Subcutaneous abdominal adipose tissue (tissue), 5 donors: ENCODE measurements around the gene EPB41L4B.
"Not testable (repeated sequence)": the region's sequence is repeated elsewhere in the genome, so short reads cannot be mapped to it uniquely, and the experiment has no call there.

Experiments
- H3K27ac ChIP-seq: one replicate; pipeline ENCODE4 v1.7.0; 2013; ENCODE audit warnings: low read depth, mild to moderate bottlenecking, inconsistent platforms, low read length, moderate library complexity
- H3K27me3 ChIP-seq, 5 donors: one replicate each; pipeline ENCODE4 v1.7.0; 2013; ENCODE audit warnings: low read length in 5 of 5, inconsistent platforms in 1 of 5; ENCODE audit not compliant: control insufficient read depth in 5 of 5, insufficient read depth in 4 of 5
- H3K36me3 ChIP-seq, 5 donors: one replicate each; pipeline ENCODE4 v1.7.0; 2013; ENCODE audit warnings: low read length in 5 of 5; ENCODE audit not compliant: control insufficient read depth in 5 of 5, insufficient read depth in 5 of 5
- H3K4me1 ChIP-seq, 5 donors: one replicate each; pipeline ENCODE4 v1.7.0; 2013; ENCODE audit warnings: low read length in 5 of 5, mild to moderate bottlenecking in 3 of 5, moderate library complexity in 1 of 5; ENCODE audit not compliant: control insufficient read depth in 5 of 5, insufficient read depth in 5 of 5
- H3K4me3 ChIP-seq, 5 donors: one replicate each; pipeline ENCODE4 v1.7.0; 2013; ENCODE audit warnings: low read length in 5 of 5, low read depth in 1 of 5
- H3K9ac ChIP-seq, 5 donors: one replicate each; pipeline ENCODE4 v1.7.0; 2013; ENCODE audit warnings: low read length in 5 of 5, mild to moderate bottlenecking in 4 of 5, moderate library complexity in 3 of 5
- H3K9me3 ChIP-seq, 5 donors: one replicate each; pipeline ENCODE4 v1.7.0; 2013; ENCODE audit warnings: low read length in 5 of 5; ENCODE audit not compliant: control insufficient read depth in 5 of 5
- donor health status: healthy.
- donor health status: healthy.
- donor health status: healthy.
- donor health status: healthy.
- donor health status: healthy.

The EPB41L4B gene

DNA sequence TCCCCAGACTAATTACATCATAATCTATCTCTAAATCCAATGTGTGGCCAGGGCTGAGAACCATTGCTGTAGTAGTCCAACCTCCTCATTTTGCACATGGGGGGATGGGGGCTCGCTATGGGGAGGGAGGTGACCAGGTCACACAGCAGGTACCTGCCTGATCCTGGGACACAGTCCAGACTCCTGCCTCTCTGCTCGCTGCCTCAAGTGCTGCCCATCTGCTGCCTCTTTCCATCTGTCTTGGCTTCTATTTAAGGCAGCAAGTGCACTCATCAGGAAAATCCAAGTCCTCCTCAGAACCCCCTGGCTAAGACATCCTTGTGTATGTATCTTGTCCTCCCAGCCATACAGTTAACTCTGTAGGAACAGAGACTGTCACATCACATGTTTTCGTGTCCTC, 96.1 kb downstream of the EPB41L4B start:
- Histone ChIP-seq H3K36me3 (no peaks in the 10 kb centered on the region), H3K4me1 (no peaks in the 10 kb centered on the region), H3K9me3 (no peaks in the 10 kb centered on the region), H3K4me3 (no peak overlapping the region), H3K27ac (no peak overlapping the region), H3K27me3 (no peaks in the 10 kb centered on the region), H3K9ac (no peak overlapping the region)

- not testable (repeated sequence) for H3K27ac ChIP-seq, H3K27me3 ChIP-seq, H3K4me3 ChIP-seq, H3K4me1 ChIP-seq, H3K9me3 ChIP-seq, H3K9ac ChIP-seq, H3K36me3 ChIP-seq
Measured at GRCh38 chr9:109218242-109218641, 102.6 kb downstream of the EPB41L4B start.

DNA sequence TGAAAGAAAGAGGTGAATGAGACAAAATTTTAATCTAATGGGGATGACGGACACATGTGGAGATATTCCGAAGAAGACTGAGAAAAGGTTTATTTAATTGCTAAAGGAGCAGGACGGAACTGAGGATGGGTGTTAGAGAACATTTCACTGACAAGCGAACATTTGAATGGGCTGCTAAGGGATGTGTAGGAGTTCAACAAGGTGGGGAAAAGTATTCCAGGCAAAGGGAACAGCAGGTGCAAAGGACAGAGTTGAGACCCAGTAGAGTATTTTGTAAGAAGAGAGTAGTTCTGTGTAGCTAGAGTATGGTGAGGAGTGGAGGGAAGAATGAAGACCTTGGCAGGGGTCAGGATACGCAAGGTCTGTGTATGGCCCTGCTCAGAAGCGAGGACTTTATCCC, 106.4 kb downstream of the EPB41L4B start:
- Histone ChIP-seq H3K4me3 (no peak overlapping the region), H3K36me3 (peaks cover 0 to 3% (median 0%) of the 10 kb centered on the region in 5 donors), H3K4me1 (peaks cover 0 to 3% (median 0%) of the 10 kb centered on the region in 5 donors), H3K27me3 (no peaks in the 10 kb centered on the region), H3K9ac (no peak overlapping the region), H3K9me3 (no peaks in the 10 kb centered on the region), H3K27ac (no peak overlapping the region)

DNA sequence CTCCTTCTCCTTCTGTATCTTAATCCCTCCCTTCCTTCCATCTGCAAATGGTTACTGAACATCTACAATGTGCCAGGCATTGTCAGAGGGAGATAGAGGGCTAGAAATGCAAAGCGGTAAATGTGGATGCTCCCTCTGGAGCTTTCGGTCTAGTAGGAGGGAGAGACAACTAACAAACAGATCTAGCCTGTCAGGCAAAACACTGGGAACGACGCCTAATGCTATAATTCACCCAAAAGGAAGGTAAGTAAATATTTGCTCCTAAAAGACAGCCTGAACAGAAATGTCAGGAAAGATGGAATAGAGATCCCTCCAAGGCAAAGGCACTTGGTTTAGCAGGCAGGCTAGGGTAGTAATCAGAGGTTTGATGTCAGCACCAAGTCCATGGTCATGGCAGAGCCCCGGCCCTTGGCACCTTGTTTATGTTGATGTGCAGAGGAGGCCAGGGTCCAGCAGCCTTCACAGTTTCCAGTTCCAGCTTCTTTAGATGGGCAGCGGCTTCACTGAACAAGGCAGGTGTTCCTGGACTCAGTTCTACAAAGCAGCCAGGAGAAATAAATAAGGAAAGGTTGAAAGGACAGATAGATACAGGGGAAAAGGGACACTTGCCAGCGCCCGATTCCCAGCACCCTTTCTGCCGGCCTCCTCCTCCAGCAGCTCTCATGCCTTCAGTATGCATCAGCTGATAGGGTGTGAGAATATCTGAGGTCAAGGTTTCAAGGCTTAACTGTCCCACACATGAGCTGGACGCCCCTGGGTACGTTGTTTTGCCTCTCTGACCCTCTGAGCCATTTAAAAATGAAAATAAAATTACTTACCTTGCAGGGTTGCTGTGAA, 107.4 kb downstream of the EPB41L4B start:
- no peak overlapping the region for H3K27ac ChIP-seq
- H3K27me3 ChIP-seq: no peaks in the 10 kb centered on the region
- H3K36me3 ChIP-seq: peaks cover 0 to 3% (median 0%) of the 10 kb centered on the region in 5 donors
- H3K4me1 ChIP-seq: peaks cover 0 to 3% (median 0%) of the 10 kb centered on the region in 5 donors
- H3K9ac ChIP-seq: no peak overlapping the region
- no peaks in the 10 kb centered on the region for H3K9me3 ChIP-seq
- H3K4me3 ChIP-seq: no peak overlapping the region

DNA sequence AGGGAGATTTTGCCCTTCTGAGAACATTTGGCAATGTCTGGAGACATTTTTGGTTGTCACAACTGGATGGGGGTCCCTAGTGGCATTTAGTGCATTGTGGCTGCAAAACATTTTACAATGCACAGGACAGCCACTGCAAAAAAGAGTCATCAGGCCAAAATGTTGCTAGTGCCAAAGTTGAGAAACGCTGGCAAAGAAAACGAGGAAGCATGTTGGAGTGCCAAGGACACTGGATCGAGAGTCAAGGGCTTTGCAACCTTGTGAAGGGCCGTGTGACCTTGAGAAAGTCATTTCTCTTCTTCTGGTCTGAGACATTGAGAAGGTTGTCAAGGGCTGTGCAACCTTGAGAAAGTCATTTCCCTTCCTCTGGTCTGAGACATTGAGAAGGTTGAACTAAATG, 108.1 kb downstream of the EPB41L4B start:
- no peaks in the 10 kb centered on the region for H3K9me3 ChIP-seq
- no peaks in the 10 kb centered on the region for H3K27me3 ChIP-seq
- H3K9ac ChIP-seq: no peak overlapping the region
- no peak overlapping the region for H3K4me3 ChIP-seq
- peaks cover 0 to 3% (median 0%) of the 10 kb centered on the region in 5 donors for H3K36me3 ChIP-seq
- peaks cover 0 to 3% (median 0%) of the 10 kb centered on the region in 5 donors for H3K4me1 ChIP-seq
- H3K27ac ChIP-seq: no peak overlapping the region

GRCh38 chr9:109206670-109207069, 114.2 kb downstream of the EPB41L4B start:
- Histone ChIP-seq H3K27me3 (no peaks in the 10 kb centered on the region), H3K4me3 (no peak overlapping the region), H3K9ac (no peak overlapping the region), H3K9me3 (no peaks in the 10 kb centered on the region), H3K27ac (no peak overlapping the region), H3K4me1 (no peaks in the 10 kb centered on the region), H3K36me3 (peaks cover 0 to 18% (median 4%) of the 10 kb centered on the region in 5 donors)

GRCh38 chr9:109205526-109205925, 115.3 kb downstream of the EPB41L4B start:
- no peaks in the 10 kb centered on the region for H3K4me1 ChIP-seq
- no peaks in the 10 kb centered on the region for H3K27me3 ChIP-seq
- no peak overlapping the region for H3K9ac ChIP-seq
- H3K36me3 ChIP-seq: peaks cover 0 to 18% (median 4%) of the 10 kb centered on the region in 5 donors
- no peak overlapping the region for H3K27ac ChIP-seq
- H3K9me3 ChIP-seq: no peaks in the 10 kb centered on the region
- H3K4me3 ChIP-seq: no peak overlapping the region

- no peaks in the 10 kb centered on the region for H3K4me1 ChIP-seq
- no peak overlapping the region for H3K9ac ChIP-seq
- H3K27ac ChIP-seq: no peak overlapping the region
Measured at GRCh38 chr9:109203761-109204360, 117.0 kb downstream of the EPB41L4B start.

DNA sequence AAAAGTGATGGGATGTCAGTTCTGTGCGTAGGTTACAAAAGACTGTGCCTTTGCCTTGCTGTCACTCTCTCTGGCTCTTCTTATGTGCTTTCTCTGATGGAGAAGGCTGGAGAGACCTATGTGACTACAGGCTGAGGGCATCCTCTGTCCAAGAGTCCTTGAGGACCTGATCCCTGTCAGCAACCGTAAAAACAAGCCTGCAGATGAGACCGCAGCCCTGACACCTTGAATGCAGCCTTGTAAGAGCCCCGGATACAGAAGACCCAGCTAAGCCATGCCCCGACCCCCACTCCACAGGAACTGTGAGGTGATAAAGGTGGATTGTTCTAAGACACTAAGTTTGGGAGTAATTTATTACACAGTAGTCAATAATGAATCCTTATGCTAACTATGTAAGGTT, 121.2 kb downstream of the EPB41L4B start:
- Histone ChIP-seq H3K9me3 (no peaks in the 10 kb centered on the region), H3K4me3 (no peak overlapping the region), H3K27ac (no peak overlapping the region), H3K4me1 (peaks cover 0 to 10% (median 6%) of the 10 kb centered on the region in 5 donors), H3K9ac (no peak overlapping the region), H3K36me3 (peaks cover 0 to 3% (median 0%) of the 10 kb centered on the region in 5 donors), H3K27me3 (no peaks in the 10 kb centered on the region)

More at GRCh38 chr9:109203761-109204360, 117.0 kb downstream of the EPB41L4B start:
- Histone ChIP-seq H3K4me3 (no peak overlapping the region), H3K36me3 (peaks cover 0 to 18% (median 4%) of the 10 kb centered on the region in 5 donors), H3K9me3 (no peaks in the 10 kb centered on the region), H3K27me3 (no peaks in the 10 kb centered on the region)

DNA sequence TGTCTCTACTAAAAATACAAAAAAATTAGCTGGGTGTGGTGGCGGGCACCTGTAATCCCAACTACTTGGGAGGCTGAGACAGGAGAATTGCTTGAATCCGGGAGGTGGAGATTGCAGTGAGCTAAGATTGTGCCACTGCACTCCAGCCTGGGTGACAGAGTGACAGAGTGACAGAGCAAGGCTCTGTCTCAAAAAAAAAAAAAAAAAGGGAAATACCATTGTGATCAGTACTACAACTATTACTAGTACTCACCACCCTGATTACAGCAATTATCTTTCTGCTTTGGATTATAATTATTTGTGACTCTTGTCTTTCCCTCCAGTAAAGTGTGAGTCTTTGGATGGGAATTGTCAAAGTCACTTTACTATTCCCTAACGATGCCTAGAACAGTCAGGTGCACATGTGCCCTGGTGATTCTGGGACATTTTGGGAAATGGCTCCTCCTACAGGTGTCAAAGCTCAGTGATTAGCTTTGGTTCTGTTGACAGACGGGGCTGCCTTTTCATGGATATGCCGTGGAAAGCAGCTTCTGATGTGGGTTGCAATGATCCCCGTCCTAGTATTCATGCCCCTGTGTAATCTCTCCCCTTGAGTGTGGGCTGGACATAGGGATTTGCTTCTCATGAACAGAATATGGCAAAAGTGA, 122.0 kb downstream of the EPB41L4B start:
- peaks cover 0 to 3% (median 0%) of the 10 kb centered on the region in 5 donors for H3K36me3 ChIP-seq
- no peaks in the 10 kb centered on the region for H3K9me3 ChIP-seq
- peaks cover 0 to 10% (median 6%) of the 10 kb centered on the region in 5 donors for H3K4me1 ChIP-seq
- no peaks in the 10 kb centered on the region for H3K27me3 ChIP-seq
- H3K27ac ChIP-seq: no peak overlapping the region
- H3K4me3 ChIP-seq: no peak overlapping the region
- no peak overlapping the region for H3K9ac ChIP-seq
